ENCODE data around the gene PNPLA8.
"Not testable (repeated sequence)": the region's sequence is repeated elsewhere in the genome, so short reads cannot be mapped to it uniquely, and the experiment has no call there.

The PNPLA8 gene

DNA sequence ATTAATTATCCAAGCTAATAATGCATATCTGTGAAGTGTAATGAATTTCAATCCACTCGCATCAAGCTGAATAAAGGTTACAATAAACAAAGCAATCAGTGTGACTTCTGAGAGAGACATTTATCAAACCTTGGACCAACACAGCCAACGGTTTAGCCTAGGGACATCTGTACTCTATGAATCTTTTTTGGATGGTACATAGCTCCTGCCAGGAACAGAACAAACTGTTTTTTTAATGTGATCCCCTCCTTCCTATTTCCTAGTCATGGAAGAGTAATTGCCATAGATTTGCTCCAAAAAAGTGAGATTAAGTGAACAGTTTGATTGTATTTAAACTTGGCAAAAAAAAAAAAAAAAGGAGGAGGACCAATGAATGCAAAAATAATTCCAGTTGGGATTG is 58.5 kb downstream of the PNPLA8 start:
- no peak for DNase-seq

DNA sequence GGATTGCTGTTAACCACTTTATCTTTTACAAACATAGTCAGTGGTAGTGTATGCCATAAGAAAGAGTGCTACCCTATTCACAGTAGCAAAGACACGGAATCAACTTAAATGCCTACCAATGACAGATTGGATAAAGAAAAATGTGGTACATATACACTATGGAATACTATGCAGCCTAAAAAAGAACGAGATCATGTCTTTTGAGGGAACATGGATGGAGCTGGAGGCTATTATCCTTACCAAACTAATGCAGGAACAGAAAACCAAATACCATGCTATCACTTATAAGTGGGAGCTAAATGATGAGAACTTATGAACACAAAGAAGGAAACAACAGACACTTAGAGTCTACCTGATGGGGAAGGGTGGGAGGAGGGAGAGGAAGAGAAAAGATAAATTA is 59.6 kb downstream of the PNPLA8 start:
- DNase-seq = not testable (repeated sequence)

DNA sequence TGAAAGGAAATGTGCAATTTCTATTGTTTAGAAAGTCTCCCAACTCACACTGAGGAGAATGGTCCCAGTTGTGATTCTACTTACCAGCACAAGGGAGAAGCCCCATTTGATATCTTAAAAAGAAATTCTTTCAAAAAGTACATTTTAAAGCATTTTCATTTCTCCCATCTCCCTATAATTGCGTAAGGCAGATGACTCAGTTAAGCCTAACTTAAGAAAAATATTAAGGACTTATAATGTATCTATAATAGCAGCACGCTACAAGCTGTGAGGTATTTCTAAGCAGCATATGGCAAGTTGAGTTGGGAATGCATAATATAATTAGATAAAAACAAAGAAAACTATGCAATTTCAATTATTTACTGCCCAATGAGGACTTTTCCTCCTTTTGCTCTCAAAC is 61.2 kb downstream of the PNPLA8 start:
- no peak for DNase-seq

DNA sequence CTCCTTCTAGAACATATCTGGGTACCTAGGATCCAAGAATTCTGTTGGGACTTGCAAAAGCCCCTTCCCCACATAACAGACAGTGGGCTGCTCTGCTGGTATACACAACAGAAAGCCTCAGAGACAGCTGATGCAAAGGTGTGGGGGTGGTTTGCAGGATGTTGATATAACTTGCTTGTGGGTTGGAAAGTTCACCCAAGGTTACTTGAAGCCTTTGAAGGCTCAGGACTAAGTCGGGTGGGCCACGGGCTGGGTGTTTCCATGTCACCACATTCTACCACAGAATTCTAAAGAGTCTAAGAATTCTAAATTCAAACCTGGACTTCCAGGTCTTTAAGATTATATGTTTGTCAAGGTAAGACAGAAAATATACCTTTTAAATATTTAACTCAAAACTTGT is 62.3 kb downstream of the PNPLA8 start:
- no peak for DNase-seq

DNA sequence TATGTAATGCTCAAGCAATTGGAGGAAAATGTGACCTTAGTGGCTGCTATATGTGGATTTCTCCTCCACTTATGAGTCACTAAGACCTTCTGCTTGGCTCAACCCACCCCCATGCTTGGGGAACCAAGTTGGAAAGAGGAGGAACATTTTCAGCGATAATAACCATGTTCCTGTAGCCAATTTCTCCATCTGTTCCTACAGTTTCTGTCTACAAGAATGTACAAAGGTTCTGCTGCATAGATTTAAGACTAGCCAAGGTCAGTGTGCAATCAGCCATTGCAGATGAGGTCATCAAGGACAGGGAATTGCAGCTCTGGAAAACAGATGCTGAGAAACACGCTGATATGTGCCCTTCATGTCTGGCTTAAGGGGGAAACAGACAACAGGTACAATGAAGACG is 64.1 kb downstream of the PNPLA8 start:
- peak; percentile 9 for DNase-seq

DNA sequence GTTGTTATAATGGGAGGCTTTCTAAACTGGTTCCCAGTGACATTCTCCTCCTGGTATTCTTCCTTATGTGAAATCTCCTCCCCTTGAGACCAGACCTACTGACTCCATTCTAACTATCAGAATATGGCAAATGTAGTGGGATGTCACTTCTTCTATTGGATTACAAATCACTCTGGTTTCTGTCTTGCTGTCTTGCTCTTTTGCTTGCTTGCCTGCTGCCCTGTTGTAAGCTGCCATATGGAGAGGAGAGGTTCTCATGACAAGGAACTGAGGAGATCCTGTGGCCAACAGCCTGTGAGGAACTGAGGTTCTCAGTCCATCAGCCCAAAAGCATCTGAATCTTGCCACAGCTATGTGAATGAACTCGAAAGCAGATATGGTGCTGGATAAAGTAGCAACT is 65.0 kb downstream of the PNPLA8 start:
- DNase-seq = no peak

DNA sequence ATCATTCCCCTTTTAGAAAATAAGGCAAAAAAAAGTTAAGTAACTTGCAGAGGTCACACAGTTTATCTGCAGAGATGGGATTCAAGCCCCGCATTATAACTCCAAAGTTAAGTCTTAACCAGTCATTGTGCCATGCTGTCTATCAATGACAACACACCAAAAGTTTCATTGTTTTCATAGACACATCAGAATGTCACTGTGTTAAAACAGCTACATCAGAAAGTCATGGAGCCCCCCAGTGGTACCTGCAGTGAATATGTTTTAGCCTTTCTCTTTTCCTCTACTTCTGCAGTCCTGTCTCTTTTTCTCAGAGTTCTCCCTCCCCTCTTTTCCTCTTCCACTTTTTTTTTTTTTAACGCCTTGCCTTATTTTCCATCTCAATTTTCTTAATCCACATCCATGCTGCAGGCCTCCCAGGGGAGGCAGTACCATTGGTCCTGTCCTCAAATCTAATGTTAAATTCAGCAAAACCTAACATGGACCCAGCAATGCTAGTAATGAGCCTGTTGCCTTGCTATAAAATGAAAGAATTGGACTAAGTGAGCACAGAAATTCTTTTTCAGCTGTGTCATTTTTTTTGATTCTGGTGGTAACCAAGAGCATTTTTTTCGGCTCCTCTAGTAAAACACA is 65.9 kb downstream of the PNPLA8 start:
- DNase-seq = peak; percentile 14

DNA sequence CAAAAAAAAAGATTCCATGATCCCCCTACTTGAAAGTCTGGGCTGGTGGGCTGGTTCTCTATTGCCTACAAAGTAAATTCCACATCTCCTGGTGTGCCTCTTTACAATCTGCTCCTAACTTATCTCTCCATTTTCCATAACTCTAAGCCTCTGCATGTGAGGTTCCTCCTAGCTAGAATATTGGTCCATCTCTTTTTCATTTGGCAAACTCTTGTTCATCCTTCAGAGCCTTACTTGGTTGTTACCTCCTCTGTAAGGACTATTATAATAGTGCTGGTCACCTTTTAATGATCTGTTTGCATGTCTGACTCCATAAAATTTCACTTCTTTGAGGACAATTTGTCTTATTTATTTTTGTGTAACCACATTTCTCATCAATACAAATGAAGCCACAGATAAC is 68.1 kb downstream of the PNPLA8 start:
- no peak for DNase-seq

DNA sequence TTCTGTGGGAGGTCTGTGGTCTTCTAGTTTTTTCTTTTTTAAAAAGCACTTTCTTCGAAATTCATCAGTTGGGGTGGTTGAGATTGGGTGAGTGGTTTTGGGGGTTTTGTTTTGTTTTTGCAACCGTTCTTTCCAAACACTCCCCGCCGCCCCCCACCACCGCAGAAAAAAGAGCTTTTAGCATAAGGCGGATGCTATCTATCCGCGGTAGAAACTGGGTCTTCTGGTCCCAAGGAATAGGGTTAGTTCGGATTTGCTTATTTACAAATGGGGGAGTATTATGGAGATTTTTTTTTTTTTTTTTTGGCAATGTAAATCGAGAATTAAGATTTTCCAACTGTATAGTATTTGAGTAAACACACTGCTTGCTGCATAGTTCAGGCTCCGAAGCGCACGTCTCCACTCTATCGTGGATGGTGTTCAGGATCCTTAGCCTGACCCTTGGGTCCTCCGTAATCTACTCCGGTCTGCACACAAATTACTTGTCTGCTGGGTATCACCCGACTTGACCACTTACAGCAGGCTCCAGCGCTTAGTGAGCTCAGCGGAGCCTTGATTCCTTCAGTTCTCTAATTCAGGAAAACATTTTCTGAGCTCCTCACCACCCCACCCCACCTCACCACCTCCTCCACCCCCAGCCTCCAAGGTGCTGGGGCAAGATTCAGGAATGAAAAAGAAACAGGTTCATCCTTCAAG is 68.9 kb downstream of the PNPLA8 start:
- DNase-seq = no peak

DNA sequence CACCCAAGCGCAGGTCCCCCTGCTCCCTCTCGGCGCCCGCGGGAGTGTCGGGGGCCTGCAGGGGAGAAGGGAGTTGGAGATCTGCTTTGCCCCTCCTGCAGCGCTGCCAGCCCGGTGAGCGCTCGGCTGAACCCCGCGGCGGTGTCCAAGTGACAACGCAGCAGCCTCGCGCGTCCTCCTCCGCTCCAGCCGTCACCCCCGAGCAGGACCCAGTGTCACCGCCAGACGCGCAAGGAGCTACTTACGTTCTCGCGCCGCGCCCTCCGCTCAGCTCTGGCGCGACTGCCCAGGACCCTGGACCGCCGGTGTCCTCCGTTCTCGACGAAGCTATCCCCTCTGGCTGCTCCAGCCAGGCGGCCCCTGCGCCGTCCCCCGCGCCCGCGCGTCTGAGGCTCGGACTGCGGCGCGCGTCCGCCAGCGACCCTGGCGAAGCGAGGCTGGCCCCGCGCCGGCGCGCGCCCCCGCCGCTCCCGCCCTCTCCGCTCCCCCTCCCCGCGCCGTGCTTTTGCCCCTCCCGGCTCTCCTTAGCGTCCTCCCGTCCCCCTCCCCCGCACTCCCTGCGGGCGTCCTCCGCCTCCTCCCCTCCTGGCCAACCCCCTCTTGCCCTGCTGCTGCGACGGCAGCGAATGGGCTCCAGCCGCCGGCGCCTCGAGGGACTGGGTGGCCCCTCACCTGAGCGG is 69.8 kb downstream of the PNPLA8 start, which contains the start of gene NRCAM:
Gene NRCAM (minus strand): TSS at position 439 of the 680 bp plus-strand sequence. CDS start 216,372 bp downstream, outside the sequence.
- DNase-seq = peak; percentile 8

DNA sequence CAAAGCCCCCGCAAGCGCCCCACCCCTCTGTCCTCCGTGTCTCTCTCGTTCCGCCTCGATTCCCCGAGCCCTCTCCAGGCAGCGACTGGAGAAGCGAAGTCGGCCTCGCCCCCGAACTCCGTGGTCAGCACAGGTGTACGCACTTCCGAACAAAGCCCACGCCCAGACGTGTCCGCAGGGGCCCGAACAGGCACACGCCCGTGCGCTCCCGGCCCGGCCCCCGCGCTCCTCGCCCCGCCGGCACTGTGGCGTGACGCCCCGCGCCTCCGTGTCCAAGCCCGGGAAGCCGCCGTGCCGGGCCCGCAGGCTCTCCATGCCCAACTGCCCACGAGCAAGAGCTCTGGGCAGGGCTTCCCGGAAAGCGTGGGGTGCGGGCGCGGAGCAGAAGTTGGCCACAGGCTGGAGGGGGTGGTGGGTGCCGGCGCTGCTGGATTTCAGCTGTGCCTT is 70.4 kb downstream of the PNPLA8 start:
- no peak for DNase-seq

DNA sequence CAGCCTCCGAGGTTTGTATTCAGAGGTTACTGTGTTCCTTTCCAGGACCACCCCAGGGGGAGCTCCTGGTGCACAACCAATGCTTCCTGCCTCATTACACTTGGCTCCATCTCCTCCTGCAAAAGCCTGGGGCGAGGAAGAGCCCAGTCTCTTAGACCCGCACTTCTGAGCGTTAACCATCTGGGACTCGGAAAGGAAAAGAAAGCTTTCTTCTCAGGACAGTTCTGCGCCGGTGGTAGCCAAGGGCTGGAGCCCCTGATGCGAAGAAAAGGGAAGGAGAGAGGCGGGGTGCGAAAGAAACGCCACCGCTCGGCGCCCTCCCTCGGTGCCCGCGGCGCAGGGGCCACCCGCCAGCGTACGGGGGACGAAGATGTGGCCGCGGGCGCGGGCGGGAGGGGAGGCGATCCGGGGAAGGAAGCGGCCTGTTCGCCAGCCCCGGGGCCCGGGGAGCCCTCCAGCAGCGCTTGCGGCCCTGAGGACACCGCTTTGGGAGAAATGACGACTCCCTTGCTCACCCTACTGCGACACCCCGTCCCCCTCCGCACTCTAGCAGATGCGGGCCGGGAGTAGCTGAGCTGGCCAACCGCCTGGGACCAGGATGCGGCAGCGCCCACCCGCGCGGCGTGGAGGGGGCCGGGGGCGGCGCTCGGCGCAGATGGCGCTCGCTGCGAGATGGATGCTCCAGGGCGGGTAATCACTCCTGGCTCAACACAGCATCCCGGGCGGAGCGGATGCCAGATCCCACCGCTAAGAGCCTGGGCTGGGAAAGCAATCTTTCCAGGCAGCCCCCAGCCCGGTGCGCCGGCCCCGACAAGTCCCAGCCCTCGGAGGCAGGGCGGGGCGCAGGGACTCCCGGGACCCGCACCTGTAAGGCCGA is 71.0 kb downstream of the PNPLA8 start:
- peak; percentile 14 for DNase-seq

DNA sequence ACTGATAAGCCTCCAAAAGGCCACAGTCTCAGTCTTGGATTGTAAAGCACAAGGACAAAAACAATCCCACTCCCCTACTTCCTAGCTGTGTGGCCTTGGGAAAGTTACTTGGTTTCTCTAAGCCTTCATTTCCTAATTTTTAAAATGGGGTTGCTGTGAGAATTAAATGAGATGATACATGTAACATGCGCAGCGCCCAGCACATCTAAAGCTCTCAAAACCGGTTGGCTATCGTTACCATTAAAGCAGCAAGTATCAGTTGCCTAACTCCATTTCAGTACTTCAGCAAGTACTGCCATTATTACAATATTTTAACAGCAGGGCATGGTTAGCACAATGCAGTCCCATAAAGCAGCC is 71.6 kb downstream of the PNPLA8 start:
- no peak for DNase-seq

DNA sequence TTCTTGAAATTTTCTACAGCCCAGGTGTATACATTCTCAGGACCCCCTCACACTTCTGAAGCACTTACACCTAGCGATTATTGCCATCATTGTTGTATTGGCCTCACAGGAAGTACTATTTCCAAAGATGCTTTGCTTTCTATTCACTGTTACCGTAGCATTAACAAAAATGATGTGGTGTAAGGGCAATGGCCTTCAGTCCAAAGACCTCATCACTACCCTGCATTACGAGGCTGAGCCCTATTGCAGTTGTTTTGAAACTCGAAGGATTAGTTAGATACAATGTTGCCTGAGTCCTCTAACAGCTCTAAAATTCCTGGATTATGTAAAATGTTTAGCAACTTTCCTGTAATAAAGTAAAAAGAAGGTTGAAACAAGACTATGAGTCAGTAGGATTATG is 72.6 kb downstream of the PNPLA8 start:
- DNase-seq = no peak

DNA sequence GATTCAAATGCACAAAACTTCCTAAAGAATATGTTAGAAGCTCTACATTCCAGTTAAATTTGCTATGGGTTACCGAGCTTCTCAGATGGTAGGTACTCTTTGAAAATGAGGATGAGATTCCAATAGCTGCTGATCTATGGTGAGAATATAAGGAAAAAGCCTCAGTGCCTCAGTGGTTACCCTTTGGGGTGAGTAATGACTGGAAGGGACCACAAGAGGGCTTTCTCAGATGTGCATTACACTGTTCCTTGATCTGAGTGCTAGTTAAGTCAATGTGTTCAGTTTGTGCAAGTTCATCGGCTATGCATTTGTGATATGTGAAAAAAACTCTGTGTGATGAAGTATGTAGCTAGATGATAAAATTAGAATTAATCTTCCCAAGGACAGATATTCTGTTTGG is 73.2 kb downstream of the PNPLA8 start:
- DNase-seq = peak; percentile 11

DNA sequence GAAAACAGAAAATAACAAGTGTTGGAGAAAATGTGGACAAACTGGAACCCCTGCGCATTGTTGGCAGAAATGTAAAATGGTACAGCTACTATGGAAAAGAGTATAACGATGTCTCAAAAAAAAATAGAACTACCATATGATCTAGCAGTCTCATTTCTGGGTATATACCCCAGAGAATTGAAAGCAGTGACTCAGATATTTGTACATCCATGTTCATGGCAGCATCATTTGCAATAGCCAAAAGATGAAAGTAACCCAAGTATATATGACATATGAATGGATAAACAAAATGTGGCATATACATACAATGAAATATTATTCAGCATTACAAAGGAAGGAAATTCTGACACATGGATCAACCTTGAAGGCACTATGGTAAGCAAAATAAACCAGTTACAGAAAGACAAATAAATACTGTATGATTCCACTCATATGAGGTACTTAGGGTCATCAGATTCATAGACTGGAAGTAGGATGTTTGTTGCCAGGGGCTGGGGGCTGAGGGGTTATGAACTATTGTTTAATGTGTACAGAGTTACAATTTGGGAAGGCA is 74.6 kb downstream of the PNPLA8 start:
- no peak for DNase-seq

DNA sequence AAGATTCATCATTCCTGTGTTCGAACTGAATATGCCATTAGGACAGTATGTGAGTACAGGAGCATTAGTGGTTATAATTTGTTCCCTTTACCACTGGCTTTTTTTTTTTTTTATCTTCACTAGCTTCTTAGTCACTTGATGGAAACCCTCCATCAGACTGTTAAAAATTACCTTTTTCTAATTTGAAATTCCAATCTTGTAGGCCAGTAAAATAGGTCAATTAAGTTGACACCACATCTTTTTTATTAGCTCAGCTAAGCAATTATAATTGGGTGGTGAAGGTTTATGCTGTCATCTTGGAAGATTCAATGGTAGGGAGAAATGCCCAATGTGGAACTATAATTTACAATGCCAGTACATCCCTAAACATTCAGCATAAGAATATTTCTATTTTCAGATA is 75.8 kb downstream of the PNPLA8 start:
- DNase-seq = no peak

DNA sequence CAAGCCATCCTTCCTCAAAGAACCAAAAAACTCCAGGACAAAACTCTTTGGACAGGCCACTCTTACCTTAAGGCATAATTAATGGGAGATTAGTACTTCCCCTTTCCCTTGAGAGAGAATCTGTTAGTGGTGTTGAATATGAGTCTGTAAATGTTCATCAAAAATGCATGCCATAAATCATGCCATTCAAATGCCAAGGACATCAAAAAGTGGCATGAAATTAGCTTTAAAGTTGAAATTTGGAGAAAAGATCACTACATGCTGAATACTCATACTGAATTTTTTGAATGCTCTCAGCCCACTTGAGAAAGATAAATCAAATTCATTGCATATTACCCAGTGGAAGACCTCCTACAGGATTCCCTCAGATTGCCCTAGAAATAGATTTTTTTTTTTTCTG is 76.4 kb downstream of the PNPLA8 start:
- no peak for DNase-seq

DNA sequence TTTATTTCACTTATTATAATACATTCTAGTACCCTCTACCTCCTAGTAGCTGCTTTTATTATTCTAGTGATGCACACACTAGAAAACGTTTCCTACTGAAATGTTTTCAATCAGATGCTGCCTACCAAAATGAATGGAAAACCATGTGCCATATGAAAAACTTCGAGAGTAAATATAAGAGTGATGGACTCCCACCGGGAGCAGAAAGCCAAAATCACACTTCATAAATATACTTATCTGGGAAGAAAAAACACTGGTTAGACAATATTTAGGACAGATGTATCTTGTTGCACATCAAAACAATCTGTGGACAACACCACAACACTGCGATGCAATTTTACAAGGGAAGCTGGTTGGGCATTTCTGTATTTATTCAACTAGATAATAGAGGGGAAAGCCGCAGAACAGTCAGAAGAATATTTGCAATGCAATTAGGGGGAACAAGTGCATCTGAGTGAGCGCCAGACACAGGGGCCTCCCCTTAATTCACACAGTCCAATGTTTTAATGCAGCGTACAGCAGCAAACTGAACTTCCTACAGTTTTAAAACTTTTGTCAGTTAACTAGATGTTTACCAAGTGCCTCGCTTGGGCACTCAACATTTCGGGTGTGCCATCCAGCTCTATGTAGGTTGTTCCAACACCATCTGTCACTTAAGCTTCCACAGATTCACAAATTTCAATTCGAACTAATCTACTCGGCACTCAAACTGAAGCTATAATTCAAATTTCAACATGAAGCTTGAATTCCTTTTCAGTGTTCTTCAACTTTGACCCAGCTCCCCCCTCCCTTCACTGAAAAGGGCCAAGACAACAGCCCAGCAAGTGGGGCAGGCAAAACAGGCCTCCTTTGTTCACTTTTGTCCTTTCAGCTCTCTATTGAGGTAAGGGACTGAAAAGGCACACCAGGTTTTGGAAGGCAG is 77.1 kb downstream of the PNPLA8 start:
- no peak for DNase-seq

DNA sequence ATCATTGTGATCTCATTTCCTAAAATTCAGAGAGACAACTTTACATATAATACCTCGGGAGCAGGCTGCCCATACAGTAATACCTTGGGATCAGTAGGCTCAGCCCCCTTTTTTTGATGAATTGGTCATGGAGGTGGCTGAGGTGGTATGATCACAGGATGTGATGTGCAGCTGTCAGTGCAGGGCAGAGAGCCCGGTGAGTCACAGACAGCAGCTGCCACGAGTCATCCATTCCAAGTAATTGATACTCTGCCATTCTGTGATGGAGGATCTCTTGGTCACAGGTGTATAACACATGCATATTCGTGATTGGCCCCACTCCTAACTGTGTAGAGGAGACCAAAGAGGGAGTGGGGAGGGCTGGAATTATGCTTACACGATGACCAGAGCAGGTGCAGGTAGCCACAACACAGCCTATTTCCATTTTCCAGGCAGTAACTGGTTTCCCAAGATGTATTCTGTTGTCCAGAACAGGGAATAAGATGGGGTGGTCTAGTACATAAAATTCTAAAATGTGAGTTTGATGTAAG is 83.8 kb downstream of the PNPLA8 start:
- no peak for DNase-seq

DNA sequence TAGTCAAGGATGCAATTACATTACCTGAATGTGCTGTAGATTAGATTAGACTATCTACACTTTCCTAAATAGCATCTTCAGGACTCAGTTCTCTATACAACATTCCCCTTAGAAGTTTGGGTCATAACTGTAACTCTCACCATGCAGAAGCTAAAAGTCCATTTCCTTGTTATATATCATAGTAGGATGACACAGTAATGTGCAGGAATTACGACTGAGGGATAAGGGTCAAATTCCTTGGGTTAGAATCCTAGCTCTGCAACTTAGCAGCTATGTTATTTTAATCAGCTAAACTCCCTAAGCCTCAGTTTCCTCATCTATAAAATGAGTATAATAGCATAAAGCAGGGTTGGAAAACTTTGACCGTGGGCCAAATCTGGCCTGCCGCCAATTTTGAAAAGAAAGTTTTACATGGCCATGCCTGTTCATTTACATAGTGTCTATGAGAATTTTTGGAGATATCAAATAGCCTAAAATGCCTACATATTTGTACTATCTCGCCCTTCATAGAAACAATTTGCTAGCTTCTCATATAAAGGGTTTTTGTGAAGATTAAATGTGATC is 84.5 kb downstream of the PNPLA8 start:
- no peak for DNase-seq

Measured in fibroblast of skin of right quadriceps (primary cell).